ENCODE data around the gene RNF187. TPM values are rescaled to one million over a fixed set of nuclear protein-coding genes. Genes with fewer than 3 reads are reported as not detected.

RNF187 gene
- total and polyA plus RNA-seq, 2 of the 4 experiments (the other 2 are of a cell fraction), result 14.0 to 55.4 TPM

- no peak for ATAC-seq (ENCODE audit: low read depth)
- Histone ChIP-seq H3K9ac (ENCODE audit: low read depth, low read length) (no peak overlapping the region), H3K9me1 (ENCODE audit: insufficient read depth, low read length) (no peaks in the 10 kb centered on the region), H4K20me1 (ENCODE audit: insufficient read depth, low read length) (peaks cover 3% of the 10 kb centered on the region), H3K4me3 (ENCODE audit: insufficient read depth, low read depth, low read length) (no peak overlapping the region), H2AK5ac (ENCODE audit: low read depth, low read length) (no peak overlapping the region), H3K4ac (ENCODE audit: low read depth, low read length) (no peak overlapping the region), H3K18ac (ENCODE audit: low read depth, low read length) (no peak overlapping the region), H2BK120ac (ENCODE audit: low read depth, low read length) (no peak overlapping the region), H4K5ac (ENCODE audit: low read depth, low read length) (no peak overlapping the region), H2BK5ac (ENCODE audit: low read depth, low read length, poor library complexity, severe bottlenecking) (no peak overlapping the region), H2BK15ac (ENCODE audit: low read depth, low read length) (no peak overlapping the region), H3K27ac (ENCODE audit: insufficient read depth, low read length) (no peak overlapping the region), H2BK20ac (ENCODE audit: low read depth, low read length) (no peak overlapping the region), H3K23ac (ENCODE audit: low read depth, low read length) (no peak overlapping the region), H3K9me3 (ENCODE audit: control insufficient read depth, insufficient read depth, low read length) (no peaks in the 10 kb centered on the region), H3K14ac (replicated peaks; ENCODE audit: low read depth, low read length) (no peak overlapping the region), H4K8ac (ENCODE audit: low read depth in 2 of 2, low read length in 2 of 2) (no peak overlapping the region), H3K79me1 (ENCODE audit: low read depth in 1 of 2, low read length in 2 of 2) (peaks cover 11 to 16% of the 10 kb centered on the region in 2 experiments), H3K56ac (ENCODE audit: extremely low read depth, insufficient read depth, low read length) (no peak overlapping the region), H4K91ac (ENCODE audit: insufficient read depth, low read depth, low read length) (no peak overlapping the region), H3K4me2 (ENCODE audit: low read depth, low read length) (no peak overlapping the region), H3K36me3 (ENCODE audit: control insufficient read depth, insufficient read depth, low read length) (no peaks in the 10 kb centered on the region), H3K27me3 (ENCODE audit: control insufficient read depth, insufficient read depth, low read length) (no peaks in the 10 kb centered on the region), H2AK9ac (replicated peaks; ENCODE audit: low read depth, low read length, poor library complexity) (no peak overlapping the region), H2AFZ (replicated peaks; ENCODE audit: low read length, poor library complexity) (no peak overlapping the region), H3K4me1 (ENCODE audit: control insufficient read depth, insufficient read depth, low read length) (no peaks in the 10 kb centered on the region)
- ChIA-PET POLR2A (ENCODE audit: unreplicated experiment) (no interaction called here), CTCF (no interaction called here)
- no TSS peak for BruUV-seq (replicated peaks)
- TF ChIP-seq RAD21 (IDR thresholded peaks at IDR 0.05; ENCODE audit: low read length), result no peak
- in situ Hi-C loops (cut with MboI; ENCODE audit: low sequenced_read_pairs) (no loop called here), intact Hi-C loops (cut with micrococcal nuclease) (no loop called here), dilution Hi-C loops (cut with HindIII; ENCODE audit: low sequenced_read_pairs, unreplicated experiment) (no loop called here)
- DNase-seq, result no peak
- WGBS, 2 experiments (ENCODE audit: extremely low coverage in 2 of 2, insufficient read length in 1 of 2), result 83% methylated on average over 1 of the region's 1 CpG; no CpG with 5 or more reads in 1 of the 2 experiments
Observed at GRCh38 chr1:228454238-228454637, 32.9 kb upstream of the RNF187 start.
